ENCODE data around the gene SOX2. TPM values are rescaled to one million over a fixed set of nuclear protein-coding genes. Genes with fewer than 3 reads are reported as not detected.

SOX2 gene
- total RNA-seq, 1 experiment from 2014 or later: 0.39 TPM

GRCh38 chr3:181712226-181712552, 464 bp downstream of the SOX2 start:
- intact Hi-C loops (cut with micrococcal nuclease; ENCODE audit: unreplicated experiment): no loop called here
- POLR2A ChIA-PET: no interaction called here

GRCh38 chr3:181712553-181713279, 991 bp downstream of the SOX2 start:
- DNase-seq (ENCODE audit: low read depth, low spot score) (no peak), ATAC-seq (peak; percentile 32)
- Histone ChIP-seq H3K9me3 (ENCODE audit: control insufficient read depth, insufficient read depth, low read depth, low read length) (no peaks in the 10 kb centered on the region), H3K27ac (ENCODE audit: low read length) (no peak overlapping the region), H3K36me3 (ENCODE audit: control insufficient read depth, insufficient read depth, low read length) (no peaks in the 10 kb centered on the region), H3K4me1 (ENCODE audit: control insufficient read depth, insufficient read depth, low read length) (peaks cover 4% of the 10 kb centered on the region; the same call in 1 of the 2 replicates), H3K27me3 (ENCODE audit: control insufficient read depth, insufficient read depth, low read length) (peaks cover 42% of the 10 kb centered on the region), H3K4me3 (ENCODE audit: low read depth in 2 of 2, low read length in 2 of 2) (peak overlapping the region; percentile 41 to 42)
- CTCF ChIA-PET: interaction anchor here (0.7 kb wide), 1 partner anchor 96 kb away, joined by 3 read pairs; no protein-coding TSS in a partner anchor
- TF ChIP-seq, protein P1, sequence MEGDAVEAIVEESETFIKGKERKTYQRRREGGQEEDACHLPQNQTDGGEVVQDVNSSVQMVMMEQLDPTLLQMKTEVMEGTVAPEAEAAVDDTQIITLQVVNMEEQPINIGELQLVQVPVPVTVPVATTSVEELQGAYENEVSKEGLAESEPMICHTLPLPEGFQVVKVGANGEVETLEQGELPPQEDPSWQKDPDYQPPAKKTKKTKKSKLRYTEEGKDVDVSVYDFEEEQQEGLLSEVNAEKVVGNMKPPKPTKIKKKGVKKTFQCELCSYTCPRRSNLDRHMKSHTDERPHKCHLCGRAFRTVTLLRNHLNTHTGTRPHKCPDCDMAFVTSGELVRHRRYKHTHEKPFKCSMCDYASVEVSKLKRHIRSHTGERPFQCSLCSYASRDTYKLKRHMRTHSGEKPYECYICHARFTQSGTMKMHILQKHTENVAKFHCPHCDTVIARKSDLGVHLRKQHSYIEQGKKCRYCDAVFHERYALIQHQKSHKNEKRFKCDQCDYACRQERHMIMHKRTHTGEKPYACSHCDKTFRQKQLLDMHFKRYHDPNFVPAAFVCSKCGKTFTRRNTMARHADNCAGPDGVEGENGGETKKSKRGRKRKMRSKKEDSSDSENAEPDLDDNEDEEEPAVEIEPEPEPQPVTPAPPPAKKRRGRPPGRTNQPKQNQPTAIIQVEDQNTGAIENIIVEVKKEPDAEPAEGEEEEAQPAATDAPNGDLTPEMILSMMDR (IDR thresholded peaks at IDR 0.05): no peak
- no peak for TF ChIP-seq POLR2AphosphoS5 (IDR thresholded peaks at IDR 0.05; ENCODE audit: low read depth, low read length)
- TF ChIP-seq SIN3A (IDR thresholded peaks at IDR 0.05; ENCODE audit: borderline replicate concordance, insufficient read depth, low read depth, low read length): no peak
- TF ChIP-seq TCF7L2 (IDR thresholded peaks at IDR 0.05; ENCODE audit: low read depth, low read length): no peak
- TF ChIP-seq, protein P2, sequence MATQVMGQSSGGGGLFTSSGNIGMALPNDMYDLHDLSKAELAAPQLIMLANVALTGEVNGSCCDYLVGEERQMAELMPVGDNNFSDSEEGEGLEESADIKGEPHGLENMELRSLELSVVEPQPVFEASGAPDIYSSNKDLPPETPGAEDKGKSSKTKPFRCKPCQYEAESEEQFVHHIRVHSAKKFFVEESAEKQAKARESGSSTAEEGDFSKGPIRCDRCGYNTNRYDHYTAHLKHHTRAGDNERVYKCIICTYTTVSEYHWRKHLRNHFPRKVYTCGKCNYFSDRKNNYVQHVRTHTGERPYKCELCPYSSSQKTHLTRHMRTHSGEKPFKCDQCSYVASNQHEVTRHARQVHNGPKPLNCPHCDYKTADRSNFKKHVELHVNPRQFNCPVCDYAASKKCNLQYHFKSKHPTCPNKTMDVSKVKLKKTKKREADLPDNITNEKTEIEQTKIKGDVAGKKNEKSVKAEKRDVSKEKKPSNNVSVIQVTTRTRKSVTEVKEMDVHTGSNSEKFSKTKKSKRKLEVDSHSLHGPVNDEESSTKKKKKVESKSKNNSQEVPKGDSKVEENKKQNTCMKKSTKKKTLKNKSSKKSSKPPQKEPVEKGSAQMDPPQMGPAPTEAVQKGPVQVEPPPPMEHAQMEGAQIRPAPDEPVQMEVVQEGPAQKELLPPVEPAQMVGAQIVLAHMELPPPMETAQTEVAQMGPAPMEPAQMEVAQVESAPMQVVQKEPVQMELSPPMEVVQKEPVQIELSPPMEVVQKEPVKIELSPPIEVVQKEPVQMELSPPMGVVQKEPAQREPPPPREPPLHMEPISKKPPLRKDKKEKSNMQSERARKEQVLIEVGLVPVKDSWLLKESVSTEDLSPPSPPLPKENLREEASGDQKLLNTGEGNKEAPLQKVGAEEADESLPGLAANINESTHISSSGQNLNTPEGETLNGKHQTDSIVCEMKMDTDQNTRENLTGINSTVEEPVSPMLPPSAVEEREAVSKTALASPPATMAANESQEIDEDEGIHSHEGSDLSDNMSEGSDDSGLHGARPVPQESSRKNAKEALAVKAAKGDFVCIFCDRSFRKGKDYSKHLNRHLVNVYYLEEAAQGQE (IDR thresholded peaks at IDR 0.05; ENCODE audit: insufficient read depth in 1 of 2, low read depth in 2 of 2, low read length in 1 of 2): no peak
- intact Hi-C loops (cut with micrococcal nuclease; ENCODE audit: unreplicated experiment): no loop called here
- in situ Hi-C loops (cut with HindIII; ENCODE audit: low pct_unique_long_range_greater_than_20kb, low sequenced_read_pairs): no loop called here
- POLR2A ChIA-PET: no interaction called here
- no TSS peak for BruUV-seq (replicated peaks)

More at GRCh38 chr3:181712226-181712552, 464 bp downstream of the SOX2 start:
- Histone ChIP-seq H3K9me3 (ENCODE audit: control insufficient read depth, insufficient read depth, low read depth, low read length) (no peaks in the 10 kb centered on the region), H3K27me3 (ENCODE audit: control insufficient read depth, insufficient read depth, low read length) (peaks cover 43% of the 10 kb centered on the region), H3K4me1 (ENCODE audit: control insufficient read depth, insufficient read depth, low read length) (peaks cover 4% of the 10 kb centered on the region; the same call in 1 of the 2 replicates), H3K27ac (ENCODE audit: low read length) (no peak overlapping the region), H3K36me3 (ENCODE audit: control insufficient read depth, insufficient read depth, low read length) (no peaks in the 10 kb centered on the region), H3K4me3 (ENCODE audit: low read depth in 2 of 2, low read length in 2 of 2) (peak overlapping the region; percentile 41 to 67)
- ATAC-seq (peak; percentile 31; the same call in 1 of the 2 replicates), DNase-seq (ENCODE audit: low read depth, low spot score) (no peak)
- no peak for TF ChIP-seq POLR2AphosphoS5 (IDR thresholded peaks at IDR 0.05; ENCODE audit: low read depth, low read length)
- TF ChIP-seq TCF7L2 (IDR thresholded peaks at IDR 0.05; ENCODE audit: low read depth, low read length): no peak
- TF ChIP-seq SIN3A (IDR thresholded peaks at IDR 0.05; ENCODE audit: borderline replicate concordance, insufficient read depth, low read depth, low read length): no peak
- TF ChIP-seq, protein P2 (IDR thresholded peaks at IDR 0.05; ENCODE audit: insufficient read depth in 1 of 2, low read depth in 2 of 2, low read length in 1 of 2): no peak
- TF ChIP-seq, protein P1 (IDR thresholded peaks at IDR 0.05): no peak
- no TSS peak for BruUV-seq (replicated peaks)
- CTCF ChIA-PET: interaction anchor here (0.7 kb wide), 1 partner anchor 97 kb away, joined by 3 read pairs; no protein-coding TSS in a partner anchor
- in situ Hi-C loops (cut with HindIII; ENCODE audit: low pct_unique_long_range_greater_than_20kb, low sequenced_read_pairs): no loop called here
